ENCODE results near the gene CRISP1.

GRCh38 chr6:49847673-49848072 lies 18.7 kb downstream of the CRISP1 start:
- TF ChIP-seq CTCF (IDR thresholded peaks at IDR 0.05) (no peak), POLR2A (IDR thresholded peaks at IDR 0.05) (no peak)

Data from esophagus squamous epithelium (tissue), 4 donors.